ENCODE results near the gene ARSB.

DNA sequence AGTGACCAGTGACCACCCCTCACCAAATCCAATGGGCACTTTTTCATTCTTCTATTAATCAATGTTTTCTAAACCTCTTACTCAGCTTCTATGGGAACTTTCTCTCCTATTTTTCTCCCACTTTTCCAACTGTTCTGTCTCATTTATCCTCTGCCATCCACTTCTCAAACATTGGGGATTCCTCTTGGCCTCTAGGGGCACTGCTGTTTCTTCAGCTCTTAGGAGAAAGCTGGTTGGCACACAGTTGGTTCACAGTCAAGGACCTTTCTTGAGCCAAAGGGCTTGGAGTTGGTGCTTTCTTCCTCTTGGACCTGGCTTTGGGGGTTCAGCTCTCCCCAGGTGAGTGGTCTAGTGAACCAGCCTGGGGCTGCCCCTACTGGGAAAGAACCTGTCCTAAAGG, 224.3 kb downstream of the ARSB start:
- TF ChIP-seq EZH2 (IDR thresholded peaks at IDR 0.05; ENCODE audit: low read length, missing control alignments): no peak
- TF ChIP-seq, protein P1, sequence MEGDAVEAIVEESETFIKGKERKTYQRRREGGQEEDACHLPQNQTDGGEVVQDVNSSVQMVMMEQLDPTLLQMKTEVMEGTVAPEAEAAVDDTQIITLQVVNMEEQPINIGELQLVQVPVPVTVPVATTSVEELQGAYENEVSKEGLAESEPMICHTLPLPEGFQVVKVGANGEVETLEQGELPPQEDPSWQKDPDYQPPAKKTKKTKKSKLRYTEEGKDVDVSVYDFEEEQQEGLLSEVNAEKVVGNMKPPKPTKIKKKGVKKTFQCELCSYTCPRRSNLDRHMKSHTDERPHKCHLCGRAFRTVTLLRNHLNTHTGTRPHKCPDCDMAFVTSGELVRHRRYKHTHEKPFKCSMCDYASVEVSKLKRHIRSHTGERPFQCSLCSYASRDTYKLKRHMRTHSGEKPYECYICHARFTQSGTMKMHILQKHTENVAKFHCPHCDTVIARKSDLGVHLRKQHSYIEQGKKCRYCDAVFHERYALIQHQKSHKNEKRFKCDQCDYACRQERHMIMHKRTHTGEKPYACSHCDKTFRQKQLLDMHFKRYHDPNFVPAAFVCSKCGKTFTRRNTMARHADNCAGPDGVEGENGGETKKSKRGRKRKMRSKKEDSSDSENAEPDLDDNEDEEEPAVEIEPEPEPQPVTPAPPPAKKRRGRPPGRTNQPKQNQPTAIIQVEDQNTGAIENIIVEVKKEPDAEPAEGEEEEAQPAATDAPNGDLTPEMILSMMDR (conservative IDR thresholded peaks at IDR 0.05 in 1 of 2, IDR thresholded peaks at IDR 0.05 in 1 of 2; ENCODE audit: low read depth in 1 of 2, low read length in 2 of 2): peak in 1 of 2 donors; percentile 31
